Cortex of kidney (tissue), 1 donor: Measurements from ENCODE around the gene ST6GALNAC5.

Experiments used
- DNase-seq: peaks from one replicate; lab custom pipeline; 2025; lab: John Stamatoyannopoulos, UW

Gene ST6GALNAC5

GRCh38 chr1:77048615-77049005, 181.3 kb downstream of the ST6GALNAC5 start:
- no peak for DNase-seq

- DNase-seq = no peak
Measured at GRCh38 chr1:77051425-77051824, 184.1 kb downstream of the ST6GALNAC5 start.

- DNase-seq = no peak
Measured at GRCh38 chr1:77056525-77056924, 189.2 kb downstream of the ST6GALNAC5 start.

- DNase-seq = no peak
Measured at GRCh38 chr1:77057994-77058585, 190.8 kb downstream of the ST6GALNAC5 start.

- no peak for DNase-seq
Measured at GRCh38 chr1:77060000-77060399, 192.7 kb downstream of the ST6GALNAC5 start.

- DNase-seq = no peak
Measured at GRCh38 chr1:77061162-77061561, 193.9 kb downstream of the ST6GALNAC5 start.

GRCh38 chr1:77063118-77063517, 195.8 kb downstream of the ST6GALNAC5 start:
- DNase-seq = no peak

GRCh38 chr1:77064246-77064645, 197.0 kb downstream of the ST6GALNAC5 start:
- no peak for DNase-seq

GRCh38 chr1:77065693-77066342, 198.5 kb downstream of the ST6GALNAC5 start:
- DNase-seq = no peak

GRCh38 chr1:77068013-77068412, 200.7 kb downstream of the ST6GALNAC5 start:
- no peak for DNase-seq

- DNase-seq = no peak
Measured at GRCh38 chr1:77076759-77077158, 209.5 kb downstream of the ST6GALNAC5 start.

- DNase-seq = no peak
Measured at GRCh38 chr1:77081834-77082233, 214.6 kb downstream of the ST6GALNAC5 start.

GRCh38 chr1:77084457-77084856, 217.2 kb downstream of the ST6GALNAC5 start:
- no peak for DNase-seq

- DNase-seq = no peak
Measured at GRCh38 chr1:77085109-77085508, 217.8 kb downstream of the ST6GALNAC5 start.

GRCh38 chr1:77089756-77090155, 222.5 kb downstream of the ST6GALNAC5 start:
- DNase-seq = no peak

GRCh38 chr1:77095236-77095635, 228.0 kb downstream of the ST6GALNAC5 start:
- no peak for DNase-seq

- DNase-seq = no peak
Measured at GRCh38 chr1:77096496-77097255, 229.4 kb downstream of the ST6GALNAC5 start.

- DNase-seq = no peak
Measured at GRCh38 chr1:77100875-77101274, 233.6 kb downstream of the ST6GALNAC5 start.

GRCh38 chr1:77103486-77103885, 236.2 kb downstream of the ST6GALNAC5 start:
- DNase-seq = no peak

GRCh38 chr1:77104672-77105071, 237.4 kb downstream of the ST6GALNAC5 start:
- DNase-seq = no peak
